SK-N-SH (cell line): ENCODE results near the gene UNC13D. TPM values are rescaled to one million over a fixed set of nuclear protein-coding genes. Genes with fewer than 3 reads are reported as not detected.

Experiments
- CTCF ChIA-PET: fragments of 300-600, 350-600 bp; formaldehyde crosslinking; extraction: SDS; loops from one replicate; lab custom pipeline; 2021; lab: Yijun Ruan, JAX
- POLR2A ChIA-PET: fragments of 350-600 bp; sonication (Branson Sonifier 250); formaldehyde crosslinking; extraction: SDS; loops from one replicate; lab custom pipeline; 2020; ENCODE audit warnings: antibody characterized with exemption, inconsistent platforms; lab: Yijun Ruan, JAX
- DNase-seq: peaks from one replicate; pipeline ENCODE4 v3.0.0; 2012
- H2AFZ ChIP-seq: fragments of 200-600 bp; sonication (generic); 2 replicates; pipeline ENCODE4 v1.8.1; 2016; ENCODE audit warnings: antibody characterized with exemption, mild to moderate bottlenecking, low read depth
- H3F3A ChIP-seq: fragments of 200-600 bp; sonication (generic); replicated peaks from 2 replicates; pipeline ENCODE3; 2016; ENCODE audit warnings: antibody characterized with exemption, mild to moderate bottlenecking; ENCODE audit not compliant: insufficient read depth
- H3K27ac ChIP-seq, 2 experiments: fragments of 200-500 bp in 1 of 2; fragments of 200-600 bp in 1 of 2; sonication (Bioruptor generic) in 1 of 2; sonication (generic), shearing (Covaris generic) in 1 of 2; 2 replicates each; pipeline versions ENCODE4 v1.5.1 to v1.6.1; 2014 to 2016; ENCODE audit warnings: low read depth in 2 of 2, inconsistent platforms in 1 of 2, low read length in 1 of 2, mild to moderate bottlenecking in 1 of 2, mixed read lengths in 1 of 2
- H3K27me3 ChIP-seq: fragments of 200-600 bp; sonication (generic), shearing (Covaris generic); 2 replicates; pipeline ENCODE4 v1.6.1; 2016; ENCODE audit warnings: mixed run types; ENCODE audit not compliant: insufficient read depth
- H3K36me3 ChIP-seq, 2 experiments: fragments of 200-500 bp in 1 of 2; fragments of 200-600 bp in 1 of 2; sonication (Bioruptor generic) in 1 of 2; sonication (generic) in 1 of 2; replicated peaks in 1 of 2; 2 replicates each; pipeline versions ENCODE3 to v1.5.1; 2014 to 2016; ENCODE audit warnings: low read length in 1 of 2, mild to moderate bottlenecking in 1 of 2; ENCODE audit not compliant: insufficient read depth in 2 of 2, control insufficient read depth in 1 of 2
- H3K4me1 ChIP-seq, 2 experiments: fragments of 200-500 bp in 1 of 2; fragments of 200-600 bp in 1 of 2; sonication (Bioruptor generic) in 1 of 2; sonication (generic), shearing (Covaris generic) in 1 of 2; 2 replicates each; pipeline versions ENCODE4 v1.5.1 to v1.6.1; 2014 to 2016; ENCODE audit warnings: low read depth in 1 of 2, low read length in 1 of 2, mixed run types in 1 of 2; ENCODE audit not compliant: insufficient read depth in 2 of 2, control insufficient read depth in 1 of 2
- H3K4me2 ChIP-seq: fragments of 200-600 bp; sonication (generic), shearing (Covaris generic); 2 replicates; pipeline ENCODE4 v1.6.1; 2017; ENCODE audit warnings: mixed run types
- H3K4me3 ChIP-seq, 2 experiments: fragments of 200-500 bp in 1 of 2; fragments of 200-600 bp in 1 of 2; sonication (Bioruptor generic) in 1 of 2; sonication (generic), shearing (Covaris generic) in 1 of 2; 2 replicates each; pipeline versions ENCODE4 v1.5.1 to v1.8.1; 2014 to 2016; ENCODE audit warnings: low read depth in 2 of 2, inconsistent platforms in 1 of 2, low read length in 1 of 2, mild to moderate bottlenecking in 1 of 2, mixed read lengths in 1 of 2, moderate library complexity in 1 of 2
- H3K79me2 ChIP-seq: fragments of 200-600 bp; sonication (generic); 2 replicates; pipeline ENCODE4 v1.8.1; 2017; ENCODE audit warnings: mild to moderate bottlenecking; ENCODE audit not compliant: insufficient read depth
- H3K9ac ChIP-seq: fragments of 200-600 bp; sonication (generic); 2 replicates; pipeline ENCODE4 v1.6.1; 2017; ENCODE audit warnings: mixed run types
- H3K9me2 ChIP-seq: fragments of 200-600 bp; sonication (generic); 2 replicates; pipeline ENCODE4 v1.6.1; 2017; ENCODE audit warnings: mixed run types
- H3K9me3 ChIP-seq: fragments of 200-600 bp; sonication (generic); 2 replicates; pipeline ENCODE4 v1.6.1; 2017; ENCODE audit warnings: mixed run types, mild to moderate bottlenecking, moderate library complexity
- H4K20me1 ChIP-seq: fragments of 200-600 bp; sonication (generic); 2 replicates; pipeline ENCODE4 v1.6.1; 2017; ENCODE audit warnings: mild to moderate bottlenecking, mixed run types; ENCODE audit not compliant: insufficient read depth
- RAD21 ChIP-seq: IDR thresholded peaks from 2 replicates; pipeline ENCODE4 v1.6.1; 2012; ENCODE audit warnings: mild to moderate bottlenecking, low read length
- REST ChIP-seq: IDR thresholded peaks from 2 replicates; pipeline ENCODE4 v1.6.1; 2012; ENCODE audit warnings: mild to moderate bottlenecking, low read depth, low read length, moderate library complexity
- YY1 ChIP-seq: IDR thresholded peaks from 2 replicates; pipeline ENCODE4 v1.4.0; 2012; ENCODE audit warnings: low read depth, mild to moderate bottlenecking
- WGBS: methylation state at CpG from one replicate; pipeline ENCODE4 v1.1.6; 2017; ENCODE audit warnings: low lambda C conversion rate; 5-methylcytosine and 5-hydroxymethylcytosine counted together
- polyA plus RNA-seq, 3 experiments: library from polyadenylated mRNA; depleted of rRNA; stranded (reverse); fragments of >200 nt; gene quantifications; 2 replicates each; pipeline ENCODE4 v1.2.3, GENCODE V29; 2012

The UNC13D gene
- polyA plus RNA-seq, 1 of the 3 experiments (the other 2 are of a cell fraction): 0.99 TPM

- Histone ChIP-seq H3K9me2 (no peaks in the 10 kb centered on the region), H3K27me3 (no peaks in the 10 kb centered on the region), H3K9me3 (no peaks in the 10 kb centered on the region), H3K4me3 (no peak overlapping the region), H2AFZ (no peak overlapping the region), H3K4me2 (0 out of 2 replicates have a peak overlapping the region, but pooled peaks have one; percentile 76), H3K27ac (no peak overlapping the region), H3K9ac (no peak overlapping the region), H3K4me1 (peaks cover 32 to 36% of the 10 kb centered on the region in 2 experiments; a peak in 3 of 4 replicates), H3K79me2 (no peaks in the 10 kb centered on the region), H3K36me3 (no peaks in the 10 kb centered on the region), H3F3A (peaks cover 28% of the 10 kb centered on the region), H4K20me1 (no peaks in the 10 kb centered on the region; the same call in 1 of the 2 replicates)
- CTCF ChIA-PET: interaction anchor here (1.5 to 15.4 kb wide), 12 partner anchors 13 to 131 kb away, joined by 3 to 214 read pairs (median 6); partner anchors contain the start of genes CDK3, MRPL38, TRIM65 and WBP2
- DNase-seq: peak; percentile 41
- peak; percentile 78 for TF ChIP-seq REST
- no peak for TF ChIP-seq YY1
- WGBS: 97% methylated on average over 37 of the region's 38 CpGs
- POLR2A ChIA-PET: interaction anchor here (1.2 to 1.6 kb wide), 3 partner anchors 17 to 95 kb away, joined by 3 to 5 read pairs (median 3); no protein-coding TSS in a partner anchor
Observed at GRCh38 chr17:75874323-75875181, 30.3 kb upstream of the UNC13D start.

- no peak for TF ChIP-seq RAD21
- no peak for TF ChIP-seq YY1
- POLR2A ChIA-PET: interaction anchor here (1.6 kb wide), 2 partner anchors 22 to 105 kb away, joined by 5 read pairs; partner anchors contain the start of genes ACOX1 and TEN1
- H3K9me3 ChIP-seq: no peaks in the 10 kb centered on the region
- no peak overlapping the region for H3K27ac ChIP-seq
- 91% methylated on average over 11 of the region's 11 CpGs for WGBS
- peak; percentile 32 for DNase-seq
- peaks cover 32 to 36% of the 10 kb centered on the region in 2 experiments; a peak in 3 of 4 replicates for H3K4me1 ChIP-seq
- no peak overlapping the region for H3K9ac ChIP-seq
- H3K27me3 ChIP-seq: no peaks in the 10 kb centered on the region
- H3K9me2 ChIP-seq: no peaks in the 10 kb centered on the region
- no peaks in the 10 kb centered on the region for H3K79me2 ChIP-seq
- H3K4me2 ChIP-seq: no peak overlapping the region
- CTCF ChIA-PET: interaction anchor here (0.7 to 15.4 kb wide), 10 partner anchors 13 to 131 kb away, joined by 3 to 214 read pairs (median 5); partner anchors contain the start of genes GALK1, TRIM65 and WBP2
- no peaks in the 10 kb centered on the region; the same call in 1 of the 2 replicates for H4K20me1 ChIP-seq
- no peak overlapping the region for H2AFZ ChIP-seq
- no peaks in the 10 kb centered on the region for H3K36me3 ChIP-seq
- H3F3A ChIP-seq: peaks cover 21% of the 10 kb centered on the region
- no peak overlapping the region for H3K4me3 ChIP-seq
Observed at GRCh38 chr17:75873587-75874322, 29.6 kb upstream of the UNC13D start.
